Measurements from ENCODE around the gene SLAIN1. TPM values are rescaled to one million over a fixed set of nuclear protein-coding genes. Genes with fewer than 3 reads are reported as not detected.

The SLAIN1 gene
- total RNA-seq, 4 donors from 2014 or later, result 19.5 to 30.1 (median 25.4) TPM

DNA sequence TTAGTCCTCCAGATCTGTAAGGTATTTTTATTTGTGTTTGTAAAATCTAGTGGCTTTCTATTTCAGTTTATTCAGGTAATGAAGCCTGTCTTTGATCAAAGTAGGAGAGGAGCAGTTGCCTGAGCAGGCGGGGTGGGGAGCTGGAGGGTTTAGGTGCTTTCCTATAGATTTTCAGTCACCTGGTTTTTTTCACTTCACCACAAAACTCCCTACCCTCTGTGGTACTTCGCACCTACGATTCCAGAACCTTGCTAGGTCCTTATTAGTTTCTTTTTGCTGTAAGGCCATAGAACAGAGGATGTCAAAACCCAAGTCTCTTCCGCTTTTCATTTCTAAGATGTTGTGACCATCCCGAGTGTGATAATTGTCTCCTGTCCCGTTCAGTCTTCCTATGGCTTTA lies 26.6 kb downstream of the SLAIN1 start:
- peaks cover 0 to 8% of the 10 kb centered on the region in 2 donors for H3K36me3 ChIP-seq
- WGBS, 2 donors, result 79 to 92% methylated on average over 6 of the region's 6 CpGs
- DNase-seq, result no peak
- intact Hi-C loops (cut with DNase I), result no loop called here
- H3K4me3 ChIP-seq (replicated peaks in 1 of 3), result no peak overlapping the region
- H3K4me1 ChIP-seq, result no peaks in the 10 kb centered on the region
- no peaks in the 10 kb centered on the region for H3K27me3 ChIP-seq
- no peaks in the 10 kb centered on the region for H3K9me3 ChIP-seq
- TF ChIP-seq, protein P1, sequence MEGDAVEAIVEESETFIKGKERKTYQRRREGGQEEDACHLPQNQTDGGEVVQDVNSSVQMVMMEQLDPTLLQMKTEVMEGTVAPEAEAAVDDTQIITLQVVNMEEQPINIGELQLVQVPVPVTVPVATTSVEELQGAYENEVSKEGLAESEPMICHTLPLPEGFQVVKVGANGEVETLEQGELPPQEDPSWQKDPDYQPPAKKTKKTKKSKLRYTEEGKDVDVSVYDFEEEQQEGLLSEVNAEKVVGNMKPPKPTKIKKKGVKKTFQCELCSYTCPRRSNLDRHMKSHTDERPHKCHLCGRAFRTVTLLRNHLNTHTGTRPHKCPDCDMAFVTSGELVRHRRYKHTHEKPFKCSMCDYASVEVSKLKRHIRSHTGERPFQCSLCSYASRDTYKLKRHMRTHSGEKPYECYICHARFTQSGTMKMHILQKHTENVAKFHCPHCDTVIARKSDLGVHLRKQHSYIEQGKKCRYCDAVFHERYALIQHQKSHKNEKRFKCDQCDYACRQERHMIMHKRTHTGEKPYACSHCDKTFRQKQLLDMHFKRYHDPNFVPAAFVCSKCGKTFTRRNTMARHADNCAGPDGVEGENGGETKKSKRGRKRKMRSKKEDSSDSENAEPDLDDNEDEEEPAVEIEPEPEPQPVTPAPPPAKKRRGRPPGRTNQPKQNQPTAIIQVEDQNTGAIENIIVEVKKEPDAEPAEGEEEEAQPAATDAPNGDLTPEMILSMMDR (IDR thresholded peaks at IDR 0.05), result no peak
- no peak for TF ChIP-seq POLR2A (IDR thresholded peaks at IDR 0.05)
- no peak overlapping the region for H3K27ac ChIP-seq

DNA sequence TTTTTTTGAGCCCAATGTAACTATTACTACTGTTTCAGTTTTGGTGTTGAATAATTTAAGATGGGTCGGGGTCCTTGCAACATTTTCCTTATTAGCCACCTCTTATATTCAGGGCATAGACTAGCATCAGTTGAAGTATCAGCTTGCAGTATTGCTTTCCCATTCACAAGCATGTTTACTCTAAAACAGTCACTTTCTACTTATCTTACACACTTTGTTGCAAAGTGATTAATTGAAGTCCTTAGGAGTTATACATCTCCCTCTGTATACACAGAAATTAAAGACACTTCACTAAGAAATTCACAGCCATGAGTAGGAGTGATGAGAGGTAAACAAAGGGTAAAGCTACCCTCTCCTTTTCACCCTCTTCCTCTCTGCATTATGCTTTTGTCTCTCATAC lies 27.6 kb downstream of the SLAIN1 start:
- TF ChIP-seq, protein P1 (IDR thresholded peaks at IDR 0.05), result no peak
- no peak for TF ChIP-seq POLR2A (IDR thresholded peaks at IDR 0.05)
- H3K4me1 ChIP-seq, result no peaks in the 10 kb centered on the region
- H3K27ac ChIP-seq, result no peak overlapping the region
- H3K36me3 ChIP-seq, result peaks cover 0 to 8% of the 10 kb centered on the region in 2 donors
- 77 to 84% methylated on average over 1 of the region's 1 CpG for WGBS, 2 donors
- no peak for DNase-seq
- intact Hi-C loops (cut with DNase I), result no loop called here
- H3K27me3 ChIP-seq, result no peaks in the 10 kb centered on the region
- no peak overlapping the region for H3K4me3 ChIP-seq (replicated peaks in 1 of 3)
- H3K9me3 ChIP-seq, result no peaks in the 10 kb centered on the region

DNA sequence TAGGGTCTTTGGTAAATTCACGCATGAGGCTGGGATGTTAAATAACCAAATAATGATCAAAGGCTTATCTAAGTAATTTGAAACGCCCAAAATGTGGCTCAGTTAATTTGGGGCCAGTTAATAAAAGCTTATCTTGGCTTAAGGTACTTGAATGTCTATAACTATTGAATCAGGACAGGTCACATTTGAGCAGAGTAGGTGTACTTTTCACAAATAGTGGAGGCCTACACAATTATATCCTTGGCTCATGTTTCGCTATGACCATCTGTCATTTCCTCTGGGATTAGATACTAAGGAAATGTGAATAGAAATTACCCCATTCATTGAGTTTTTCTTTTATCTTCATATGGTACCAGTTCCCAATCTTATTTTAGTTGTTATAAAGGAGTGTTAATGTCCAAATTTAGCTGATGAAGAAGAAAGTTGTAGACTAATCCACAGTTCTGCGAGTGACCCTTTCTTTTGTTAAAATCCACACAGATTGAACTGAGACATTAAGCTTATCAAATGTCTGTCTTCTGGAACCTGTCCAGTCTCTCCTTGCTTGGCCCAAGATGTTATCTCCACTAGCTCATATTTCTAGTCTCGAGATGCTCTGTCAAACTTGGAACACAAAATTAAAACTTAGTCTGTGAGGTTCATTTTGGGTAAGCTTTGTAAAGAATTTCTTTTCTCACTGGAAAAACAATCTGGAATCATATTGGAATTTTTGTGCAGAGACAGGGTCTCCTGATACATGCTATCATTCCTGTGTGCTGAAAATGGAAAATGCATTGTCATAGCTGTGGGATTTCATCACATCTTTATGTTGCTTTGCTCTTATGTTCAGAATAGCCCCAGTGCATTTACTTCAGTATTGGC lies 31.0 kb downstream of the SLAIN1 start:
- peaks cover 0 to 8% of the 10 kb centered on the region in 2 donors for H3K36me3 ChIP-seq
- H3K4me3 ChIP-seq (replicated peaks in 1 of 3), result no peak overlapping the region
- no peaks in the 10 kb centered on the region for H3K9me3 ChIP-seq
- H3K4me1 ChIP-seq, result no peaks in the 10 kb centered on the region
- intact Hi-C loops (cut with DNase I), result no loop called here
- no peaks in the 10 kb centered on the region for H3K27me3 ChIP-seq
- WGBS, 2 donors, result 74 to 75% methylated on average over 5 of the region's 5 CpGs
- no peak for DNase-seq
- no peak for TF ChIP-seq POLR2A (IDR thresholded peaks at IDR 0.05)
- TF ChIP-seq, protein P1 (IDR thresholded peaks at IDR 0.05), result no peak
- H3K27ac ChIP-seq, result no peak overlapping the region

DNA sequence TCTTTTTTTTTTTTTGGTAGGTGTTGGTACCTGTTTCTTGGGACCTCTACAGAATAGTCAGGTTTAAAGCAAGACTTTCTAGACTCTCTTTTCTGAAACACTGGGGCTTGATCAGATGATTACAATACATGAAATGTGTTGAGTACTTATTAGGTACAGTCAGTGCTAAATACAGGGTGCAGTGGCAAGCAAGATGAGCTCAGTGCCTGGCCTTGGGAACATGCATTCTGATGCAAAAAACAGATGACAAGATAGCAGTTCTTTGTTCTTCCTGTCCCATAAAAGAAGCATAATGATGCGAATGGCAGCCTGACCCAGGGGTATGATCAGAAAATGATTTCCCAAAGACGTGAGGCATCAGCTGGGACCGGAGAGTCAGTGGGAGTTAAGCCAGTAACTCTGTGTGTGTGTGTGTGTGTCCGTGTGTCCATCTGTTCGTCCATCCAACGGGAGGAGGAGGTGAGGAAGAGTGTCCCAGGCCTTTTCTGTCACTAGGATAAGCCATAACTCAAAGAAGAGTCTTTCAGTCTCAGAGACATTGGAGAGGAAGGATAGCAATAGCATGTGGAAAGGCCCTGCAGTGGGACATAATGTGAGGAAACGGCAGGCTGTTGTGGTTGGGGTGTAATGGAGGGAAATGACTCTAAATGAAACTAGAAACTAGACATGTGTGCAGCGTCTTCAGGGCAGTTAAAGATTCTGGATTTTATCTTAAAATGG lies 32.2 kb downstream of the SLAIN1 start:
- DNase-seq, result no peak
- TF ChIP-seq, protein P1 (IDR thresholded peaks at IDR 0.05), result no peak
- no peak for TF ChIP-seq POLR2A (IDR thresholded peaks at IDR 0.05)
- Histone ChIP-seq H3K4me1 (no peaks in the 10 kb centered on the region), H3K9me3 (no peaks in the 10 kb centered on the region), H3K27ac (no peak overlapping the region), H3K36me3 (no peaks in the 10 kb centered on the region), H3K4me3 (replicated peaks in 1 of 3) (no peak overlapping the region), H3K27me3 (no peaks in the 10 kb centered on the region)
- intact Hi-C loops (cut with DNase I), result no loop called here
- 85 to 89% methylated on average over 8 of the region's 8 CpGs for WGBS, 2 donors

DNA sequence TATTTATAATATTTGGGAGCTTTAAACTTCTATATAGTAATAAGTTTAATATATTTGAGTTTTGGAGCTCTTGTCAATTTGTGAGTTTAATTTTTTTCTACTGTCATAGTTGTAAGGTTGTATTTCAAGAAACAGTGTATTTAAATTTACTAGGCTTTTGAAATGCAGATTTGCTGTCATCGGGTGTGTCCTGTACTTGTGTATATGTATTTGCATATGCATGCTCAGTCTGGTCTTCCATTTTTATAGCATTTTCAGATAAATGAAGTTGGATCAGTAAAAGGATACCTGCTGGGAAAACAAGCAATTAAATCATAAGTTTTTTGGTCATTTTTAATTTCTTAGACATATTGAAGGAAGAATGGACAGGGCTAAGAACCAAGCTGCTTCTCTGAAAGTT lies 33.1 kb downstream of the SLAIN1 start:
- H3K4me3 ChIP-seq (replicated peaks in 1 of 3), result no peak overlapping the region
- intact Hi-C loops (cut with DNase I), result no loop called here
- H3K27ac ChIP-seq, result no peak overlapping the region
- H3K36me3 ChIP-seq, result no peaks in the 10 kb centered on the region
- DNase-seq, result no peak
- no peaks in the 10 kb centered on the region for H3K4me1 ChIP-seq
- no peaks in the 10 kb centered on the region for H3K9me3 ChIP-seq
- TF ChIP-seq POLR2A (IDR thresholded peaks at IDR 0.05), result no peak
- TF ChIP-seq, protein P1 (IDR thresholded peaks at IDR 0.05), result no peak
- WGBS, 2 donors, result 94 to 95% methylated on average over 1 of the region's 1 CpG
- H3K27me3 ChIP-seq, result no peaks in the 10 kb centered on the region
